ENCODE measurements around the gene ACOT7.

Gene ACOT7

GRCh38 chr1:6251681-6252373, 141.7 kb downstream of the ACOT7 start:
- DNase-seq (ENCODE audit: low read depth in 2 of 2): no peak

- no peak for DNase-seq (ENCODE audit: low read depth in 2 of 2)
Observed at GRCh38 chr1:6251233-6251632, 142.3 kb downstream of the ACOT7 start.

- DNase-seq (ENCODE audit: low read depth in 2 of 2): no peak
Observed at GRCh38 chr1:6249739-6250689, 143.6 kb downstream of the ACOT7 start.

GRCh38 chr1:6248932-6249738, 144.4 kb downstream of the ACOT7 start:
- no peak for DNase-seq (ENCODE audit: low read depth in 2 of 2)

- no peak for DNase-seq (ENCODE audit: low read depth in 2 of 2)
Observed at GRCh38 chr1:6248161-6248776, 145.3 kb downstream of the ACOT7 start.

- DNase-seq (ENCODE audit: low read depth in 2 of 2): no peak
Observed at GRCh38 chr1:6247651-6248050, 145.9 kb downstream of the ACOT7 start.

GRCh38 chr1:6246497-6247467, 146.8 kb downstream of the ACOT7 start:
- DNase-seq (ENCODE audit: low read depth in 2 of 2): peak; percentile 62 to 64

GRCh38 chr1:6245869-6246496, 147.6 kb downstream of the ACOT7 start:
- peak in 1 of 2 donors; percentile 7 for DNase-seq (ENCODE audit: low read depth in 2 of 2)

- peak; percentile 29 to 69 for DNase-seq (ENCODE audit: low read depth in 2 of 2)
Observed at GRCh38 chr1:6245086-6245868, 148.3 kb downstream of the ACOT7 start.

- DNase-seq (ENCODE audit: low read depth in 2 of 2): no peak
Observed at GRCh38 chr1:6244401-6245049, 149.0 kb downstream of the ACOT7 start.

GRCh38 chr1:6243993-6244392, 149.6 kb downstream of the ACOT7 start, which contains the start of gene HES3:
HES3 (plus strand) TSS chr1:6244179; CDS start chr1:6244366, 187 bp downstream.
- DNase-seq (ENCODE audit: low read depth in 2 of 2): no peak

- DNase-seq (ENCODE audit: low read depth in 2 of 2): no peak
Observed at GRCh38 chr1:6243053-6243834, 150.3 kb downstream of the ACOT7 start.

- DNase-seq (ENCODE audit: low read depth in 2 of 2): no peak
Observed at GRCh38 chr1:6241887-6242740, 151.5 kb downstream of the ACOT7 start.

- DNase-seq (ENCODE audit: low read depth in 2 of 2): no peak
Observed at GRCh38 chr1:6241107-6241886, 152.3 kb downstream of the ACOT7 start.

- no peak for DNase-seq (ENCODE audit: low read depth in 2 of 2)
Observed at GRCh38 chr1:6239950-6240768, 153.4 kb downstream of the ACOT7 start.
